Stimulated activated CD4-positive, alpha-beta T cell treated with anti-CD3 and anti-CD28 coated beads, Interleukin-4, amount 100 ng/mL, for 48 hours (primary cell): ENCODE measurements around the gene XXYLT1.

Experiments used
- DNase-seq, 2 donors: peaks; one replicate each; pipeline ENCODE4 v3.0.0-alpha.2; 2020; ENCODE audit warnings: low read depth in 2 of 2

XXYLT1 gene

DNA sequence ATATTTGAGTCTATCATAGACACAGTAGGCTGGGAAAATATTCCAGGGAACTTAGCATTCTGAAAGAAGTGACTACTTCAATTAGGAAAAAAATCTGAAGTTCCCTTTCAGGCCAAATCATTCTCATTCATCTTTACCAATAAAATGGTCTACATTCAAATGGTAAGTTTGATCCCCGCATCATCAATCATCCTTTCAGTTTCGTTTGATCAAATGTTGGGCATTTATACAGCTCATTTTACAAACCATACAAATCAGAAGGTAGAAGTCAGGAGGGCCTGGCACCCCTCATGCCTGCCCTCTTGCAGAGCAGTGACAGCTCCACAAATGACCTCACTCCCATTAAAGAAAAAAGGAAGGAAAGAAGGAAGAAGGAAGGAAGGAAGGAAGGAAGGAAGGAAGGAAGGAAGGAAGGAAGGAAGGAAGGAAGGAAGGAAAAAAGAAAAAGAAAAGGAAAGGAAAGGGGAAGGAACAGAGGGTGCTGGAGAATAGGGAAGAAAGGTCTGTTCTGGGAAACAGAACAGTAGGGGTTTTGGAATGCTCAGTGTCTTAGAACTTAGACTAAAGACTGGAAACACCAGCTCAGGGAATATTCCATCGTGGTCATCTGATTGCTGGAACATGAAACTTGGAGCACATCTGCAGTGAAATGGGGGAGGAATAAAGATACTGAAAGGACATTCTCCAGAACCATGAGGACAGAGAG is 86.1 kb downstream of the XXYLT1 start:
- DNase-seq: no peak

DNA sequence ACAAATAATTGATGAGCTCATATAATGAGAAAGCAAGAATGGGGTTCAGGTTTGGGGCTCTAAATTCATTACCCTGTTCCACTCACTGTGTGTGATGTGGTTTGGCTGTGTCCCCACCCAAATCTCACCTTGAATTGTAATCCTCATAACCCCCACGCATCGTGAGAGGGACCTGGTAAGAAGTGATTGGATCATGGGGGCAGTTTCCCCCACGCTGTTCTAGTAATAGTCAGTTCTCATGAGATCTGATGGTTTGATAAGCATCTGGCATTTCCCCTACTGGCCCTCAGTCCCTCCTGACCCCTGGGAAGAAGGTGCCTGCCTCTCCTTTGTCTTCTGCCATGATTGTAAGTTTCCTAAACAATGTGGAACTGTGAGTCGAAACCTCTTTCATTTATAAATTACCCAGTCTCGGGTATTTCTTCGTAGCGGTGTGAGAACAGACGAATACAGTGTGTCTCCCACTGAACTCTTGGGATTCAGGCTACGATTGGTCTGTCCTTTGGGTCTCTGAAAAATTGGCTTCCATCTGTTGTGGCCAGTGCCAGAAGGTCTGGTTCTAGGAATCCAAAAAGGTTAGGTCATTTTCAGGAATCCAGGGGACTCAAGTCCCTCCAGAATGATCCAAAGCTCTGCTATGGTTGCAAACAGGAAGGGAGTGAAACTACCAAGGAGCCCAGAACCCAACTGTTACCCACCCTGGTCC is 87.7 kb downstream of the XXYLT1 start:
- DNase-seq: peak in 1 of 2 donors; percentile 31

- no peak for DNase-seq
Observed at GRCh38 chr3:195182470-195182795, 88.5 kb downstream of the XXYLT1 start.

GRCh38 chr3:195181741-195182469 is 89.1 kb downstream of the XXYLT1 start:
- DNase-seq: no peak

GRCh38 chr3:195181113-195181498 is 89.9 kb downstream of the XXYLT1 start:
- DNase-seq: no peak

GRCh38 chr3:195180490-195181112 is 90.4 kb downstream of the XXYLT1 start:
- no peak for DNase-seq

DNA sequence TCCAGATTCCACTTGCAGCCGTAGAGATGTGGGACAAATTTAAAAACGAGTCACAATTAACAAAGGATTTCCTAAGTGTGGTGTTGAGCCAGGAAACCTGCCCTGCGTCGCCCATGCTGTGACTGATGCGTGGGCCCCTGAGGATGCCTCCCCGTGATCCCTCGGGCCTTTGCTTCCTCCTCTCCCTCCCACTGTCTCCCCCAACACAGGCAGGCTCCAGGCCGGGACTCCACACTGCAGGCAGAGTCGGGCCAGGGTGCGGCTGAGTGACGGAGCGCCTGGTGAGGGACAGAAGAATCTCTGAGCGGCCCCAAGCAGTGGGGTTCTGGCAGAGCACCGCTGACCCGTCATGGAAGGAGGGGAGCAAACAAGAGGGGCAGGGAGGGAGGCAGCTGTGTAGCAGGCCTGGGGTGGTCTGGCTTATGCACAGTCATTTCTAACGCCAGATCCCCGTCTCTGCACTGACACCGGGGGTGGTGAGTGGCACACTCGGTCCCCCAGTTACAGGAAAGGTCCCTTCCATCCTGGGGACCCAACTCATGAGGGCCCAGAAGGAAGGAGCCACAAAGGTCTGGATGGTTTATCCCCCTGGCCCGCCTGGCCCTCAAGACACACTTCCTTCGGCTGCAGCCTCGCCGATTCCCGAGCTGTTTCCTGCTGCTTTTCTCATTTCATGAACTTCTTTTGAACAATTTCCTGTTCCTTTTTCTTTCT is 91.0 kb downstream of the XXYLT1 start:
- no peak for DNase-seq

- DNase-seq: no peak
Observed at GRCh38 chr3:195178124-195178910, 92.6 kb downstream of the XXYLT1 start.

GRCh38 chr3:195177422-195178123 is 93.4 kb downstream of the XXYLT1 start:
- no peak for DNase-seq

- no peak for DNase-seq
Observed at GRCh38 chr3:195176776-195177175, 94.2 kb downstream of the XXYLT1 start.

- DNase-seq: no peak
Observed at GRCh38 chr3:195175476-195176337, 95.3 kb downstream of the XXYLT1 start.

- DNase-seq: no peak
Observed at GRCh38 chr3:195175076-195175475, 95.9 kb downstream of the XXYLT1 start.

DNA sequence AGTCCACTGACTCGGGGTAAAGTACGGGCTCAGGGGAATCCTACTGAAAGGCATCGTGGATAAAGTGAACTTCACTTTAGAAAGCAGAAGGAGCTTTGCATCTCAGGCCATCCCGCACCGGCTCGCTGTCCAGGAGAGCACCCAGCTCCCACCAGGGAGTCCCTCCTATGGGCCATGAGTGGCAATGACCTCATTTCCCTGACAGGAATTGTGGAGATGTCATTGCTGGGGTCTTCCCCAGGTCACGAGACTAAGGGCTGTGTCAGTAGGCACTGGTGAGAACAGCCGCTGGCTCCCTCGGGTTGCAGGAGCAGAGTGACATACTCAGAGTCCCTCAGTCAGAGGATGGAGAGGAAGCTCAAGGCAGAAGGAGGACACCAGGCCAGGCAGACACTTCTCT is 97.3 kb downstream of the XXYLT1 start:
- DNase-seq: no peak

- DNase-seq: no peak
Observed at GRCh38 chr3:195172896-195173295, 98.1 kb downstream of the XXYLT1 start.

GRCh38 chr3:195172039-195172684 is 98.8 kb downstream of the XXYLT1 start:
- DNase-seq: no peak

GRCh38 chr3:195171093-195171873 is 99.7 kb downstream of the XXYLT1 start:
- DNase-seq: no peak

- DNase-seq: no peak
Observed at GRCh38 chr3:195170496-195170895, 100.5 kb downstream of the XXYLT1 start.

DNA sequence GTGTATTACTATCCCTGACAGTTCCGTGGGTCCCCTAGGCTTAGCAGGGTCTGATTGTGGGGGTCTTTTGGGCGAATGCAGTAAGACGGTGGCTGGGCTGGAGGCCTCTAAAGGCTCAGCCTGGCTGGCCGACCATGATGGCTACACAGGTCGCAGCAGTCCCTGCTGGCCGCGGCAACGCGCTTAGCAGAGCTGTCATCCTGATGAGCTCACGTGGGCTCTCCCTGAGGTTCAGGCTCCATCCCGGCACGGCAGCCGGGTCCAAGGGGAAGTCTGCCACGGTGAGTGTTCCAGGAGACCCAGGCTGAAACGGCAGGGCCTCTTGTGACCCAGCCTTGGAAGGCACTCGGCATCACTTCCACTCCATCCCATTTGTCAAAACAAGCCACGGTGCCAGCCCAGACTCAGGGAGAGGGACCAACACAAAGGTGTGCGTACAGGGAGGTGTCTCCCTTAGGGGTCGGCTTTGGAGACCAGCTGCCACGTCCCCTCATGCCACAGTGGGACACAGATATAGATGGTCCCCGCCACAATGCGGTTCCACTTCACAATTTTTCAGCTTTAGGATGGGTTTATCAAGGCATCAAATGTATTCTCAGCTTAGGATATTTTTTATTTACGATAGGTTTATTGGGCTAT is 101.8 kb downstream of the XXYLT1 start:
- no peak for DNase-seq
